Vagina (tissue), 2 donors: ENCODE data around the gene CD180.

ENCODE experiments used
- CTCF ChIP-seq, 3 experiments: fragments of 450-650 bp in 2 of 3; fragments of 200-600 bp in 1 of 3; sonication (generic) in 1 of 3; IDR thresholded peaks; one replicate each; pipeline ENCODE4 v1.5.1; 2017 to 2019; ENCODE audit warnings: antibody characterized with exemption in 3 of 3, mild to moderate bottlenecking in 2 of 3, moderate library complexity in 2 of 3
- POLR2A ChIP-seq, 2 donors: fragments of 450-650 bp; IDR thresholded peaks; one replicate each; pipeline ENCODE4 v1.6.1; 2017; ENCODE audit warnings: antibody characterized with exemption in 2 of 2, mild to moderate bottlenecking in 2 of 2, moderate library complexity in 2 of 2

GRCh38 chr5:67187006-67187715 is 9.4 kb downstream of the CD180 start:
- TF ChIP-seq CTCF (IDR thresholded peaks at IDR 0.05) (no peak), POLR2A (IDR thresholded peaks at IDR 0.05) (no peak)
